Measurements from ENCODE around the gene HUNK. TPM values are rescaled to one million over a fixed set of nuclear protein-coding genes. Genes with fewer than 3 reads are reported as not detected.

The HUNK gene
- total RNA-seq, 1 donor from 2014 or later, result 0.19 TPM

Other genes with a start within 250 kb of the HUNK start
- 445 TPM for gene SOD1, start 213.3 kb upstream of the HUNK start, total RNA-seq
- 15.4 TPM for gene SCAF4, start 140.9 kb upstream of the HUNK start, total RNA-seq